Measurements from ENCODE around the gene TTBK1.

GRCh38 chr6:43290339-43290904, 47.1 kb downstream of the TTBK1 start:
- TF ChIP-seq CTCF (IDR thresholded peaks at IDR 0.05) (no peak), POLR2A (IDR thresholded peaks at IDR 0.05) (no peak)
